MM.1S (cell line): ENCODE measurements around the gene FLYWCH1.

ENCODE experiments used
- CTCF ChIP-seq: fragments of 300-600 bp; sonication (generic); IDR thresholded peaks from 2 replicates; pipeline ENCODE4 v1.5.1; 2016; ENCODE audit warnings: antibody characterized with exemption, low read length, mixed read lengths
- EZH2 ChIP-seq: fragments of 300-600 bp; sonication (generic); optimal IDR thresholded peaks from 2 replicates; pipeline ENCODE3; 2017; ENCODE audit warnings: low read depth, mild to moderate bottlenecking, antibody characterized with exemption, low read length, mixed read lengths

GRCh38 chr16:2987286-2987685 is 75.6 kb downstream of the FLYWCH1 start:
- no peak for TF ChIP-seq CTCF
- no peak for TF ChIP-seq EZH2
